Type B pancreatic cell (in vitro differentiated cells): Measurements from ENCODE around the gene CAMTA2. TPM values are rescaled to one million over a fixed set of nuclear protein-coding genes. Genes with fewer than 3 reads are reported as not detected.

ENCODE experiments used
- DNase-seq: peaks from one replicate; pipeline ENCODE4 v3.0.0; 2021; ENCODE audit warnings: mixed read lengths; ENCODE audit not compliant: unreplicated experiment; ENCODE audit errors: extremely low spot score
- H3K27ac Mint-ChIP-seq: 2 replicates; pipeline ENCODE4 v1.8.0; 2021; ENCODE audit warnings: mild to moderate bottlenecking, mixed read lengths
- H3K27me3 Mint-ChIP-seq: 2 replicates; pipeline ENCODE4 v1.8.0; 2021; ENCODE audit warnings: mixed read lengths
- H3K36me3 Mint-ChIP-seq: 2 replicates; pipeline ENCODE4 v1.8.0; 2021; ENCODE audit warnings: mixed read lengths
- H3K4me1 Mint-ChIP-seq: one replicate; pipeline ENCODE4 v1.8.0; 2021; ENCODE audit warnings: mixed read lengths; ENCODE audit not compliant: unreplicated experiment
- H3K4me3 Mint-ChIP-seq: 2 replicates; pipeline ENCODE4 v1.8.0; 2021; ENCODE audit warnings: mild to moderate bottlenecking, mixed read lengths
- H3K9me3 Mint-ChIP-seq: 2 replicates; pipeline ENCODE4 v1.8.0; 2021; ENCODE audit warnings: mixed read lengths
- total RNA-seq: library from RNA; stranded (reverse); gene quantifications from 2 replicates; pipeline ENCODE4 v1.2.1, GENCODE V29; 2021; ENCODE audit warnings: low replicate concordance
- TF ChIP-seq, protein P1 (sequence below): fragments of 200-600 bp; sonication (generic); conservative IDR thresholded peaks from 2 replicates; pipeline ENCODE4 v1.5.0; 2021; ENCODE audit warnings: antibody characterized with exemption, mild to moderate bottlenecking

CAMTA2 gene
- total RNA-seq, 1 donor from 2014 or later = 26.3 TPM

DNA sequence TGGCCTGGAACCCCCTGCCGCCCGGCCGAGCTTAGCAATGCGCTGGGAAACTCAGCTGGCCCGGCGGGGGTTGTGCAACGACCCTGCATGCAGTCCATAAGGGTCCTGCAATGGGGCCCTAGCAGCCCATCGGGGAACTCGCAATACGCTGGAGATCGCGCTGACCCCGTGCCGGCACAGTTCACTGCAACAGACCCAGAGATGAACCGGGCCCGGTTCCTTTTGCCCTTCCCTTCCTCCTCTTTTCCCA lies 48.0 kb downstream of the CAMTA2 start:
- H3K4me1 Mint-ChIP-seq = peaks cover 30% of the 10 kb centered on the region
- no peaks in the 10 kb centered on the region for H3K9me3 Mint-ChIP-seq

DNA sequence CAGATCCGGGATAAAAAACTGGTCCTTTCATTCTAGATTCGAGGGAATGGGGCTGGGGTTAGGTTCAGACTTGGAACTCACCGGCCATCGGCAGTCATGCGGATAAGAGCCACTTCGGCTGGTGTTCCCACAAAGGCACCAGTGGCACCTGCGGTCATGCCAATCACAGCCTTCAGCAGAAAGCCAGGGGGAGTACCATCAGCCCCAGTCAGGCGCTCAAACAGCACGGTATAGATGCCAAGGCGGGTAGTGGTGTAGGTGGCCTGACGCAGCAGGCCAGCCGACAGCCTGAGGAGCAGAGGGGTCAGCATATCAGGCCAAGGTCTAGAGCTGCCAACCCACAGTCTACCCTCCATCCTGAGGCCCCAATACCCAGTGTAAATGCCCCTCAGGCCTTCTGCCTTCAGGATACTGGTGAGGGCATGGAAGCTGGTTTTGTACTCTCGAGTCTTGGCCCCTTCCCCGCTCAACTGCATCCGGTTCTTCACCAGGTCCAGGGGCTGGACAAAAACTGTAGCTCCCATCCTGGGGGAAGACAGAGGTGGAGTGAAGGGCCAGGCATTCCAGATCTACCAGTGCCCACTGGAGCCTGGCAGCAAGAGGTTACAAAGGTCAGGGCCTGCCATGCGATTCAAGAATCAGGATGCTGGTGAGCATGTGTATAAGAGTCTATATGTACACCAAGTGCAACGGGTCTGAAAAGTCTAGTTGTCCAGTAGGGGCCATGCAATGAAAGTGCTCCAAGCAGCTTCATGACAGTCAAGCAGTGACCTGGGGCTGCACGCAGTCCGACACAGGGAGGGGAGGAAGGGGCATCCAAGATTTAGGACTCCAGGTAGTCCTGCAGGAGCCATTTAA lies 48.6 kb downstream of the CAMTA2 start:
- DNase-seq = no peak
- Mint-ChIP-seq H3K27ac (peak overlapping the region; percentile 99), H3K9me3 (no peaks in the 10 kb centered on the region), H3K27me3 (no peaks in the 10 kb centered on the region), H3K4me3 (peak overlapping the region; percentile 98), H3K4me1 (peaks cover 30% of the 10 kb centered on the region), H3K36me3 (peaks cover 7% of the 10 kb centered on the region)
- TF ChIP-seq, protein P1, sequence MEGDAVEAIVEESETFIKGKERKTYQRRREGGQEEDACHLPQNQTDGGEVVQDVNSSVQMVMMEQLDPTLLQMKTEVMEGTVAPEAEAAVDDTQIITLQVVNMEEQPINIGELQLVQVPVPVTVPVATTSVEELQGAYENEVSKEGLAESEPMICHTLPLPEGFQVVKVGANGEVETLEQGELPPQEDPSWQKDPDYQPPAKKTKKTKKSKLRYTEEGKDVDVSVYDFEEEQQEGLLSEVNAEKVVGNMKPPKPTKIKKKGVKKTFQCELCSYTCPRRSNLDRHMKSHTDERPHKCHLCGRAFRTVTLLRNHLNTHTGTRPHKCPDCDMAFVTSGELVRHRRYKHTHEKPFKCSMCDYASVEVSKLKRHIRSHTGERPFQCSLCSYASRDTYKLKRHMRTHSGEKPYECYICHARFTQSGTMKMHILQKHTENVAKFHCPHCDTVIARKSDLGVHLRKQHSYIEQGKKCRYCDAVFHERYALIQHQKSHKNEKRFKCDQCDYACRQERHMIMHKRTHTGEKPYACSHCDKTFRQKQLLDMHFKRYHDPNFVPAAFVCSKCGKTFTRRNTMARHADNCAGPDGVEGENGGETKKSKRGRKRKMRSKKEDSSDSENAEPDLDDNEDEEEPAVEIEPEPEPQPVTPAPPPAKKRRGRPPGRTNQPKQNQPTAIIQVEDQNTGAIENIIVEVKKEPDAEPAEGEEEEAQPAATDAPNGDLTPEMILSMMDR = no peak

More for the DNA sequence above, 48.0 kb downstream of the CAMTA2 start:
- Mint-ChIP-seq H3K27ac (peak overlapping the region; percentile 99), H3K4me3 (peak overlapping the region; percentile 98), H3K27me3 (no peaks in the 10 kb centered on the region), H3K36me3 (peaks cover 7% of the 10 kb centered on the region)
- DNase-seq = no peak
- TF ChIP-seq, protein P1 = no peak

DNA sequence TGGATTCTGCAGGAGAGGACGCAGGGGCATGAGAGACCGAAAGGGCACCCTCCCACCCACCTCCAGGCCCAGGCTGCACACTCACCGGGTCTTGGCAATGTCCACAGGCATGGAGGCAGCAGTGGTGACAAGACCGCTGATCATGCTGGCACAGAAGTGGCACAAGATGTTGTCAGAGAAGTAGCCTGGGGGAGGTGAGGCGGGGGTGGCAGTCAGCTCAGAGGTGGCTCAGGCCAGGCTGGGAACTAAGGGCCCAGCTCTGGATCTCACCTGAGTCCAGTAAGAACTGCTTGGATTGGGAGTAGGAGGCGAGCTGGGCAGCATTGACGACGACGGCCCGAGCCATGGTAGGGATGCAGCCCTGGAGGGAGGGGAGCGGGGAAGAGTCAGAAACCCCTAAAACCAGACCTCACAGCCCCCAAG lies 49.4 kb downstream of the CAMTA2 start:
- H3K27ac Mint-ChIP-seq = no peak overlapping the region
- H3K4me3 Mint-ChIP-seq = peak overlapping the region; percentile 98
- H3K4me1 Mint-ChIP-seq = peaks cover 30% of the 10 kb centered on the region
- TF ChIP-seq, protein P1 = no peak
- H3K9me3 Mint-ChIP-seq = no peaks in the 10 kb centered on the region
- peaks cover 7% of the 10 kb centered on the region for H3K36me3 Mint-ChIP-seq
- H3K27me3 Mint-ChIP-seq = no peaks in the 10 kb centered on the region
- no peak for DNase-seq

DNA sequence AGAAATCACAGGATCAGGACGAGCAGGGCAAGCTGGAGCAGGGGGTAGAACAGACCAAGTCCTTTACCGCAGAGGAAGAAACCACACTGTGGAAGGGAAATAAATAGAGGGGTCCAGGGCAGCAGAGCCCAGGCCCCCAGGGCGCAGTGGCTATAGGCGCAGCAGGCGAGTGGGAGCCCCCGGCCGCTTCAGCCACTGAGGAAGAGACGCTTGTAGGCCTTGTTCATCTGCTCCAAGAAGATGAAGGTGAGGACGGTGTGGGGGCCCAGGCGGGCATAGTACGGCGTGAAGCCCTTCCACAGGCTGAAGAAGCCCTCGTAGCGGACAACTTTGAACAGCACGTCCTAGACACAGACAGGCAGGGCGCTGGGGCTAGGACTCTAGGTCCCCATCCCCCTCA lies 49.9 kb downstream of the CAMTA2 start:
- no peaks in the 10 kb centered on the region for H3K27me3 Mint-ChIP-seq
- H3K4me1 Mint-ChIP-seq = peaks cover 30% of the 10 kb centered on the region
- peak overlapping the region; percentile 98 for H3K4me3 Mint-ChIP-seq
- H3K9me3 Mint-ChIP-seq = no peaks in the 10 kb centered on the region
- DNase-seq = no peak
- H3K36me3 Mint-ChIP-seq = peaks cover 7% of the 10 kb centered on the region
- TF ChIP-seq, protein P1 = no peak
- no peak overlapping the region for H3K27ac Mint-ChIP-seq

DNA sequence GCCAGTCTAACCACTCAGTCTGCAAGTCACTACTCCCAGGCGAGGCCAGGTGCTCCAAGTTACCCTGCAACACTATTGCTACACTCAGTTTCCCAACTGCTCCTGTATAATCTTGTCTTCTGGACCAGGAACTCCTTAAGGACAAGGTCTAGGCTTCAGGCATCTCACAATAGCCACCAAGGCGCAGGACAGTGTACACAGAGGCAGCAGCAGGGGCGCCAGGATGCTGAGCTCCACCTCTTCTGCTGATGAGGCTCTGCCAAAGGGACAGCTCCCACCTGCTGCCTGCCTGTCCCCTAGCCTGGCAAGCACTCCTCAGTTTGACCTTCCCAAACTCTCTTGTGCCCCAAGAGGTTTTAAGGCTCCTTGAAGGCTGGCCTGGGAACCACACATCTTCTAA lies 51.0 kb downstream of the CAMTA2 start:
- DNase-seq = no peak
- Mint-ChIP-seq H3K9me3 (no peaks in the 10 kb centered on the region), H3K27me3 (no peaks in the 10 kb centered on the region), H3K4me1 (peaks cover 24% of the 10 kb centered on the region), H3K4me3 (peak overlapping the region; percentile 46), H3K27ac (peak overlapping the region; percentile 56), H3K36me3 (peaks cover 3% of the 10 kb centered on the region)
- TF ChIP-seq, protein P1 = no peak
